Lower lobe of right lung (tissue), 2 donors: ENCODE measurements around the gene CECR2. TPM values are rescaled to one million over a fixed set of nuclear protein-coding genes. Genes with fewer than 3 reads are reported as not detected.

Experiments used
- ATAC-seq, 2 donors: fragments of 200-7000 bp; cut with Tn5 transposase; one replicate each; pipeline ENCODE4 v1.9.1; 2020 to 2022; ENCODE audit warnings: mild to moderate bottlenecking in 2 of 2, moderate library complexity in 2 of 2
- DNase-seq: peaks from one replicate; pipeline ENCODE4 v3.0.0-alpha.2; 2020
- H3K27ac ChIP-seq: fragments of 200-600 bp; one replicate; pipeline ENCODE4 v1.8.0; 2022
- H3K27me3 ChIP-seq: fragments of 200-600 bp; one replicate; pipeline ENCODE4 v1.8.0; 2022; ENCODE audit warnings: low read depth
- H3K36me3 ChIP-seq: fragments of 200-600 bp; one replicate; pipeline ENCODE4 v1.8.0; 2022; ENCODE audit warnings: mild to moderate bottlenecking
- H3K4me1 ChIP-seq: fragments of 200-600 bp; one replicate; pipeline ENCODE4 v1.8.0; 2022
- H3K4me3 ChIP-seq: fragments of 200-600 bp; one replicate; pipeline ENCODE4 v1.8.0; 2022; ENCODE audit warnings: mild to moderate bottlenecking
- H3K9me3 ChIP-seq: fragments of 200-600 bp; one replicate; pipeline ENCODE4 v1.8.0; 2022
- CTCF ChIP-seq: fragments of 200-600 bp; IDR thresholded peaks from one replicate; pipeline ENCODE4 v1.8.0; 2022; ENCODE audit warnings: antibody characterized with exemption, mild to moderate bottlenecking
- intact Hi-C: fragments of 100-400 bp; cut with DNase I; formaldehyde crosslinking; loops from one replicate; pipeline ENCODE4 v1.11.0; 2022
- total RNA-seq: library from RNA; stranded (reverse); fragmentation: NEBNext Ultra II Directional; extraction: Animal tissue kit (Norgen Biotek cat#: 25700); gene quantifications from one replicate; pipeline ENCODE4 v1.2.1, GENCODE V29; 2021
- donor health status: DM: no; HTN: yes; CAD: no; lungs with severe emphysema.

CECR2 gene
- total RNA-seq, 1 donor from 2014 or later, result 10.9 TPM

- intact Hi-C loops, result no loop called here
These were observed 77.4 kb downstream of the CECR2 start for GRCh38 chr22:17446698-17447097.

GRCh38 chr22:17451316-17451715 lies 82.1 kb downstream of the CECR2 start:
- intact Hi-C loops, result no loop called here
- ATAC-seq, result no peak

More at GRCh38 chr22:17446698-17447097, 77.4 kb downstream of the CECR2 start:
- H3K36me3 ChIP-seq, result no peaks in the 10 kb centered on the region
- no peak for TF ChIP-seq CTCF
- H3K27me3 ChIP-seq, result no peaks in the 10 kb centered on the region
- ATAC-seq, result no peak
- no peak for DNase-seq
- no peaks in the 10 kb centered on the region for H3K9me3 ChIP-seq
- no peak overlapping the region for H3K4me3 ChIP-seq
- no peak overlapping the region for H3K27ac ChIP-seq
- H3K4me1 ChIP-seq, result no peaks in the 10 kb centered on the region

GRCh38 chr22:17460895-17461294 lies 91.6 kb downstream of the CECR2 start:
- DNase-seq (no peak), ATAC-seq (no peak)
- Histone ChIP-seq H3K4me3 (no peak overlapping the region), H3K36me3 (no peaks in the 10 kb centered on the region), H3K27me3 (no peaks in the 10 kb centered on the region), H3K9me3 (no peaks in the 10 kb centered on the region), H3K27ac (no peak overlapping the region), H3K4me1 (no peaks in the 10 kb centered on the region)
- intact Hi-C loops, result no loop called here
- TF ChIP-seq CTCF, result no peak

More at GRCh38 chr22:17451316-17451715, 82.1 kb downstream of the CECR2 start:
- DNase-seq, result no peak
- Histone ChIP-seq H3K4me1 (no peaks in the 10 kb centered on the region), H3K36me3 (no peaks in the 10 kb centered on the region), H3K9me3 (no peaks in the 10 kb centered on the region), H3K27me3 (no peaks in the 10 kb centered on the region), H3K4me3 (no peak overlapping the region), H3K27ac (no peak overlapping the region)
- TF ChIP-seq CTCF, result no peak

- no peak for TF ChIP-seq CTCF
- H3K9me3 ChIP-seq, result no peaks in the 10 kb centered on the region
- H3K4me3 ChIP-seq, result no peak overlapping the region
- H3K27ac ChIP-seq, result no peak overlapping the region
- no peaks in the 10 kb centered on the region for H3K36me3 ChIP-seq
- intact Hi-C loops, result no loop called here
- DNase-seq, result no peak
- ATAC-seq, result no peak
- no peaks in the 10 kb centered on the region for H3K27me3 ChIP-seq
- H3K4me1 ChIP-seq, result no peaks in the 10 kb centered on the region
These were observed 101.7 kb downstream of the CECR2 start for GRCh38 chr22:17470880-17471500.

GRCh38 chr22:17471886-17472535 lies 102.8 kb downstream of the CECR2 start:
- Histone ChIP-seq H3K27me3 (no peaks in the 10 kb centered on the region), H3K4me1 (peaks cover 7% of the 10 kb centered on the region), H3K4me3 (no peak overlapping the region), H3K27ac (no peak overlapping the region), H3K9me3 (no peaks in the 10 kb centered on the region), H3K36me3 (no peaks in the 10 kb centered on the region)
- intact Hi-C loops, result no loop called here
- TF ChIP-seq CTCF, result no peak
- no peak for ATAC-seq
- no peak for DNase-seq
